Pancreas (tissue), 10 donors: ENCODE results near the gene LCE2D. TPM values are rescaled to one million over a fixed set of nuclear protein-coding genes. Genes with fewer than 3 reads are reported as not detected.

Experiments
- ATAC-seq, 4 donors: fragments of 200-7000 bp; cut with Tn5 transposase; one replicate each; pipeline versions ENCODE4 v1.8.0 to v1.9.1; 2020; ENCODE audit warnings: mild to moderate bottlenecking in 4 of 4, moderate library complexity in 4 of 4
- DNase-seq, 6 donors: peaks; one replicate each; pipeline ENCODE4 v3.0.0-alpha.2; 2020
- FAIRE-seq: peaks from 2 replicates; lab custom pipeline; 2012; peaks lifted over from hg19 to GRCh38; lab: Jason Lieb, UNC
- H3K27ac ChIP-seq, 4 donors: fragments of 200-600 bp; sonication (generic); 1 replicate in 3 of 4; 2 replicates in 1 of 4; pipeline versions ENCODE4 v1.5.0 to v1.8.0; 2020
- H3K27me3 ChIP-seq, 4 donors: fragments of 200-600 bp; one replicate each; pipeline ENCODE4 v1.8.0; 2021
- H3K36me3 ChIP-seq, 3 donors: fragments of 200-600 bp; sonication (generic) in 1 of 3; one replicate each; pipeline versions ENCODE4 v1.5.0 to v1.8.0; 2020 to 2021
- H3K4me1 ChIP-seq, 3 donors: fragments of 200-600 bp; one replicate each; pipeline ENCODE4 v1.8.0; 2021
- H3K4me3 ChIP-seq, 4 donors: fragments of 200-600 bp; sonication (generic) in 2 of 4; one replicate each; pipeline versions ENCODE4 v1.5.0 to v1.8.0; 2020 to 2021
- H3K9me3 ChIP-seq, 4 donors: fragments of 200-600 bp; one replicate each; pipeline ENCODE4 v1.8.0; 2021
- WGBS, 2 donors: extraction: QIAGEN DNeasy Blood & Tissue Kit; methylation state at CpG; one replicate each; pipeline ENCODE4 v1.1.7; 2013; 5-methylcytosine and 5-hydroxymethylcytosine counted together
- intact Hi-C, 3 donors: fragments of 100-400 bp; cut with DNase I; formaldehyde crosslinking; loops; one replicate each; pipeline versions ENCODE4 v1.11.1 to v1.14.2; 2022
- polyA plus RNA-seq, 2 donors: library from polyadenylated mRNA; stranded (reverse); fragments of 200-250 nt; gene quantifications; one replicate each; pipeline ENCODE4 v1.2.3, GENCODE V29; 2013
- total RNA-seq, 6 donors: library from RNA; stranded (reverse); fragmentation: NEBNext Ultra II Directional in 4 of 6; extraction: Animal tissue kit (Norgen Biotek cat#: 25700) in 4 of 6; gene quantifications; one replicate each; pipeline versions ENCODE4 v1.2.1 to v1.2.4, GENCODE V29; 2021 to 2023
- TF ChIP-seq, protein P1 (sequence below), 4 donors: fragments of 200-600 bp; sonication (generic) in 3 of 4; IDR thresholded peaks; one replicate each; pipeline versions ENCODE4 v1.5.0 to v1.8.0; 2021; ENCODE audit warnings: antibody characterized with exemption in 4 of 4
- donor health status: healthy with polysubstance abuse.
- donor health status: DM: no; HTN: no; CAD: no; lungs with moderate emphysema.
- donor health status: DM: no; HTN: no; CAD: no.
- donor health status: control.
- donor health status: control.
- donor health status: Bipolar disorder and iron deficiency.
- donor health status: DM: yes; HTN: yes; CAD: no.
- donor health status: DM: no; HTN: no; CAD: no.
- donor health status: DM: no; HTN: no; CAD: no.
- donor health status: DM: yes; HTN: yes; CAD: no.

LCE2D gene, protein sequence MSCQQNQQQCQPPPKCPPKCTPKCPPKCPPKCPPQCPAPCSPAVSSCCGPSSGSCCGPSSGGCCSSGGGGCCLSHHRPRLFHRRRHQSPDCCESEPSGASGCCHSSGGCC
- not detected for total RNA-seq
- polyA plus RNA-seq, result not detected

DNA sequence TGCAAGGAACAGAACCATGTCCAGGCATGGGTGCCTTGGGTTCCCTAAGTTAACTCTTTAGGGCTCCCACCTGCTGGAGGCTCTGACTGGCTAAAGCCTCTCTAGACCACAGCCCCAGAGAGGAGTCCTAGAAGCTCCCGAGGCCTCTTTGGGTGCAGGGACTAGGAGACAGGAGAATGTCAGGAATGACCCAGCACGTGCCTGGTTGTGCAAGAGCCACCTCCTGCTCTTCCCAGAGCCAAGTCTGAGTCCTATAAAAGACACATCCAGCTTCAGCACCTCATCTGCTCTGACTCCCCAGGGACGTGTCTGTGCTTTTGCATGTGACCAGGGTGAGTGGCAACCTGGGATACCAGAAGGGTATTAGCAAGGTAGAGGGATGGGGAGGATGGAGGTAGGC lies at the start of gene LCE2D:
Gene LCE2D, plus strand, starts transcription at position 283 of the 400 bp plus-strand sequence. CDS start 726 bp downstream, outside the sequence.
- no peaks in the 10 kb centered on the region for H3K9me3 ChIP-seq
- no peaks in the 10 kb centered on the region for H3K36me3 ChIP-seq
- WGBS, 2 donors, result 45 to 46% methylated on average over 3 of the region's 3 CpGs
- intact Hi-C loops, result no loop called here
- no peaks in the 10 kb centered on the region for H3K27me3 ChIP-seq
- H3K27ac ChIP-seq, result no peak within 1 kb of the TSS
- TF ChIP-seq, protein P1, sequence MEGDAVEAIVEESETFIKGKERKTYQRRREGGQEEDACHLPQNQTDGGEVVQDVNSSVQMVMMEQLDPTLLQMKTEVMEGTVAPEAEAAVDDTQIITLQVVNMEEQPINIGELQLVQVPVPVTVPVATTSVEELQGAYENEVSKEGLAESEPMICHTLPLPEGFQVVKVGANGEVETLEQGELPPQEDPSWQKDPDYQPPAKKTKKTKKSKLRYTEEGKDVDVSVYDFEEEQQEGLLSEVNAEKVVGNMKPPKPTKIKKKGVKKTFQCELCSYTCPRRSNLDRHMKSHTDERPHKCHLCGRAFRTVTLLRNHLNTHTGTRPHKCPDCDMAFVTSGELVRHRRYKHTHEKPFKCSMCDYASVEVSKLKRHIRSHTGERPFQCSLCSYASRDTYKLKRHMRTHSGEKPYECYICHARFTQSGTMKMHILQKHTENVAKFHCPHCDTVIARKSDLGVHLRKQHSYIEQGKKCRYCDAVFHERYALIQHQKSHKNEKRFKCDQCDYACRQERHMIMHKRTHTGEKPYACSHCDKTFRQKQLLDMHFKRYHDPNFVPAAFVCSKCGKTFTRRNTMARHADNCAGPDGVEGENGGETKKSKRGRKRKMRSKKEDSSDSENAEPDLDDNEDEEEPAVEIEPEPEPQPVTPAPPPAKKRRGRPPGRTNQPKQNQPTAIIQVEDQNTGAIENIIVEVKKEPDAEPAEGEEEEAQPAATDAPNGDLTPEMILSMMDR (IDR thresholded peaks at IDR 0.05), result no peak
- no peak for DNase-seq
- no peak for ATAC-seq
- no peak for FAIRE-seq
- no peaks in the 10 kb centered on the region for H3K4me1 ChIP-seq
- no peak within 1 kb of the TSS for H3K4me3 ChIP-seq

DNA sequence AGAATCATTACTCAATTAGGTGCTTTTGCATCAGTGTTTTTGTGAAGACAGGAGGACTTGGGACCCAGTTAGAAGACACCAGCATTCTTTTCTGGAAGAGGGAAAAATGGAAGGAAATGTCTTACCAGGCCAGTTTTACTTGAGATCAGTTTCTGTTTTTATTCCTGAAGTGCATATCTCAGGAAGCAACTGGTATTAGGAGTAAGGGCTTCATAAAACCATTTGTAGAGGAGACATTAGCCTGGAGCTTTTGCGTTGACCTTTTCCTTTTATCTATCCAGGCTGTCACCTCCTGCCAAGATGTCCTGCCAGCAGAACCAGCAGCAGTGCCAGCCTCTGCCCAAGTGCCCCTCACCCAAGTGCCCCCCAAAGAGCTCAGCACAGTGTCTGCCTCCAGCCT lies 49.7 kb upstream of the LCE2D start, which contains the start of gene LCE3B:
Gene LCE3B, plus strand, starts transcription at position 301 of the 400 bp plus-strand sequence. Its CDS starts 0 bp downstream, at position 301.
- no peak for FAIRE-seq
- Histone ChIP-seq H3K4me3 (no peak within 1 kb of the TSS), H3K9me3 (no peaks in the 10 kb centered on the region), H3K4me1 (no peaks in the 10 kb centered on the region), H3K27me3 (no peaks in the 10 kb centered on the region), H3K36me3 (no peaks in the 10 kb centered on the region), H3K27ac (no peak within 1 kb of the TSS)
- intact Hi-C loops, result no loop called here
- WGBS, 2 donors, result 62% methylated on average over 1 of the region's 1 CpG; no CpG with 5 or more reads in 1 of the 2 donors
- no peak for ATAC-seq
- no peak for DNase-seq
- TF ChIP-seq, protein P1 (IDR thresholded peaks at IDR 0.05), result no peak

DNA sequence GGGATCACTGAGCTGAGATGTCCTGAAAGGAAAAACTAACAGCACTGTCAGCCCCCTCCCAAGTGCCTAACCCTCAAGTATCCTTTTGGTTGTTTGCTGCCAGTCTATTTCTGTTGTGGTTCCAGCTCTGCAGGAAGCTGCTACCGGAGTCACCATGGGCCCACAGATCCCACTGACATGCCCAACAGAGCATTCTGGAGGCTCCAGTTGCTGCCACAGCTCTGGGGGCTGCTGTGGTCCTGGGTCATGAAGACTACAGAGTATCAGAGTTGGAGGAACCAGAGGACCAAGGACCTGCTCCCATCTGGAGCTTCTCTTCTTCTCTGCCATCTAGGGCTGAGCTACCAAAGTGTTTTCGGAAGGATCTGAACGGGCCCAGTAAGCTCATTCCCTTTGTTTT lies 41.2 kb upstream of the LCE2D start:
- no peak for ATAC-seq

DNA sequence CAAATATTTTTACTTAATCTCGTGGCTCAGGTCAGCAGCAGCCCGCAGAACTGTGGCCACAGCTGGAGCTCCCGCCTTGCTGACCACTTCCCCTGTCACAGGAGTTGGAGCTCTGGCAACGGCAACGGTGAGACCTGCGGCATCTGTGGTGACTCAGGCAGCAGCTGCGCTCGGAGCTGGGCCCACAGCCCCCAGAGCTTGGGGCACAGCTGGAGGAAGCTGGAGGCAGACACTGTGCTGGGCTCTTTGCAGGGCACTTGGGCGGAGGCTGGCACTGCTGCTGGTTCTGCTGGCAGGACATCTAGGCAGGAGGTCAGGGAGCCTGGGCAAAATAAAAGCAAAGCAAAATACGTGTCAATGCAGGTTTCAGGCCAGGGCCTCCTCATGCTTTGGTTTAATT lies 40.4 kb upstream of the LCE2D start, which contains the start of gene LCE3A:
Gene LCE3A, minus strand, starts transcription at position 301 of the 400 bp plus-strand sequence. Its CDS starts 0 bp downstream, at position 301.
- H3K36me3 ChIP-seq, result no peaks in the 10 kb centered on the region
- TF ChIP-seq, protein P1 (IDR thresholded peaks at IDR 0.05), result no peak
- H3K9me3 ChIP-seq, result no peaks in the 10 kb centered on the region
- no peak within 1 kb of the TSS for H3K4me3 ChIP-seq
- no peak for FAIRE-seq
- peak in 1 of 6 donors; percentile 27 for DNase-seq
- intact Hi-C loops, result no loop called here
- H3K27ac ChIP-seq, result no peak within 1 kb of the TSS
- no peaks in the 10 kb centered on the region for H3K4me1 ChIP-seq
- peak in 1 of 4 donors; percentile 18 for ATAC-seq
- no peaks in the 10 kb centered on the region for H3K27me3 ChIP-seq
- WGBS, 2 donors, result 58 to 64% methylated on average over 9 to 10 of the region's 10 CpGs

More for the DNA sequence above, 41.2 kb upstream of the LCE2D start:
- WGBS, 2 donors, result 39 to 72% methylated on average over 3 of the region's 3 CpGs
- intact Hi-C loops, result no loop called here
- H3K9me3 ChIP-seq, result no peaks in the 10 kb centered on the region
- DNase-seq (no peak), FAIRE-seq (no peak)
- H3K27ac ChIP-seq, result no peak overlapping the region
- TF ChIP-seq, protein P1 (IDR thresholded peaks at IDR 0.05), result no peak
- no peak overlapping the region for H3K4me3 ChIP-seq
- no peaks in the 10 kb centered on the region for H3K4me1 ChIP-seq
- no peaks in the 10 kb centered on the region for H3K27me3 ChIP-seq
- H3K36me3 ChIP-seq, result no peaks in the 10 kb centered on the region

DNA sequence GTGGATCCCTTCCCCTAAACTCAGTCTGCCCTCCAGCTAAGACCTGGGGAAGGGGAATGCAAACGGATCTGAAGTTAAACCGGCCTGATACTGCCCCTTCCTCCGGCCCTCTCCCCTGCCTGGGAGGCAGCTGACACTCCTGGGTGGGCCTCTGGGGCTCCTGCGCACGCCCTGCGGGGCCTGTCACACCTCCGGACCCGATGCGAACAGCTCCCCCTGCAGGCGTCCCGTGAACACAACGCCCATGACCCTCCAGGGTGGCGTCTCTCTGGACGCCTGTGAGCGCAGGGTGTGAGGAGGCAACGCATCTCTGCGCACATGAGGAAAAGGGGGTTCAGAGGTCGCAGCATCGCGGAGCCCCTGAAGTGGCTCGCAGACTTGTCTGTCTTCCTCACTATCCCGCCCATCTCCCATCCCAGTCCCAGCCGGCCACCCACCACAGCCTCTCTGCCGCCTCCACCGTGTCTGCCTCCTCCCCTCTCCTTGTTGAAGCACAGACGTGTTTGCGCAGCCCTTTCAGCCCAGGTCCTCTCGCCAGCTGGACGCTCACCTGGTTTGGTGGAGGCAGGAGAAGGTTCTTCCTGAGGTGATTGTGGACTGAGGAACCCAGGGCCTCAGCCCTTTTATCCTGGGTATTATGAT lies 39.9 kb upstream of the LCE2D start:
- ATAC-seq, result peak in 1 of 4 donors; percentile 22
- 9 to 19% methylated on average over 29 of the region's 29 CpGs for WGBS, 2 donors
- no peaks in the 10 kb centered on the region for H3K9me3 ChIP-seq
- H3K4me3 ChIP-seq, result no peak overlapping the region
- no peaks in the 10 kb centered on the region for H3K27me3 ChIP-seq
- FAIRE-seq, result no peak
- H3K27ac ChIP-seq, result no peak overlapping the region
- H3K36me3 ChIP-seq, result no peaks in the 10 kb centered on the region
- TF ChIP-seq, protein P1 (IDR thresholded peaks at IDR 0.05), result no peak
- DNase-seq, result peak in 1 of 6 donors; percentile 43
- intact Hi-C loops, result no loop called here
- H3K4me1 ChIP-seq, result no peaks in the 10 kb centered on the region
